ENCODE data around the gene PBX2.

Gene PBX2

GRCh38 chr6:32223258-32224235 is 33.5 kb upstream of the PBX2 start, which contains the start of gene NOTCH4:
TSS of gene NOTCH4 (minus strand) at chr6:32224067. CDS start at chr6:32223928, 139 bp downstream.
- DNase-seq (ENCODE audit: low read depth), result no peak
- TF ChIP-seq MYC (IDR thresholded peaks at IDR 0.05; ENCODE audit: low read depth, low read length), result no peak
- no peak for TF ChIP-seq POLR2A (IDR thresholded peaks at IDR 0.05; ENCODE audit: extremely low read depth, insufficient read length)
- no peak for TF ChIP-seq CTCF (IDR thresholded peaks at IDR 0.05; ENCODE audit: low read depth, low read length)
- TF ChIP-seq MAX (IDR thresholded peaks at IDR 0.05; ENCODE audit: low read depth, low read length), result no peak
- H3K4me3 ChIP-seq (ENCODE audit: low read depth, low read length), result no peak within 1 kb of the TSS

GRCh38 chr6:32222333-32223230 is 32.6 kb upstream of the PBX2 start:
- no peak for TF ChIP-seq MAX (IDR thresholded peaks at IDR 0.05; ENCODE audit: low read depth, low read length)
- TF ChIP-seq MYC (IDR thresholded peaks at IDR 0.05; ENCODE audit: low read depth, low read length), result no peak
- TF ChIP-seq CTCF (IDR thresholded peaks at IDR 0.05; ENCODE audit: low read depth, low read length), result no peak
- no peak for TF ChIP-seq POLR2A (IDR thresholded peaks at IDR 0.05; ENCODE audit: extremely low read depth, insufficient read length)
- H3K4me3 ChIP-seq (ENCODE audit: low read depth, low read length), result no peak overlapping the region

GRCh38 chr6:32220021-32220420 is 30.0 kb upstream of the PBX2 start:
- H3K4me3 ChIP-seq (ENCODE audit: low read depth, low read length), result no peak overlapping the region
- DNase-seq (ENCODE audit: low read depth), result no peak
- no peak for TF ChIP-seq POLR2A (IDR thresholded peaks at IDR 0.05; ENCODE audit: extremely low read depth, insufficient read length)
- no peak for TF ChIP-seq CTCF (IDR thresholded peaks at IDR 0.05; ENCODE audit: low read depth, low read length)
- TF ChIP-seq MYC (IDR thresholded peaks at IDR 0.05; ENCODE audit: low read depth, low read length), result no peak
- TF ChIP-seq MAX (IDR thresholded peaks at IDR 0.05; ENCODE audit: low read depth, low read length), result no peak

More at GRCh38 chr6:32222333-32223230, 32.6 kb upstream of the PBX2 start:
- DNase-seq (ENCODE audit: low read depth), result no peak

GRCh38 chr6:32218167-32218566 is 28.2 kb upstream of the PBX2 start:
- no peak for DNase-seq (ENCODE audit: low read depth)
- no peak overlapping the region for H3K4me3 ChIP-seq (ENCODE audit: low read depth, low read length)
- no peak for TF ChIP-seq MYC (IDR thresholded peaks at IDR 0.05; ENCODE audit: low read depth, low read length)
- no peak for TF ChIP-seq MAX (IDR thresholded peaks at IDR 0.05; ENCODE audit: low read depth, low read length)
- TF ChIP-seq POLR2A (IDR thresholded peaks at IDR 0.05; ENCODE audit: extremely low read depth, insufficient read length), result no peak
- no peak for TF ChIP-seq CTCF (IDR thresholded peaks at IDR 0.05; ENCODE audit: low read depth, low read length)

- TF ChIP-seq MAX (IDR thresholded peaks at IDR 0.05; ENCODE audit: low read depth, low read length) (no peak), MYC (IDR thresholded peaks at IDR 0.05; ENCODE audit: low read depth, low read length) (no peak), CTCF (IDR thresholded peaks at IDR 0.05; ENCODE audit: low read depth, low read length) (no peak), POLR2A (IDR thresholded peaks at IDR 0.05; ENCODE audit: extremely low read depth, insufficient read length) (no peak)
- DNase-seq (ENCODE audit: low read depth), result no peak
These were observed 27.0 kb upstream of the PBX2 start for GRCh38 chr6:32216998-32217397.

More at GRCh38 chr6:32216998-32217397, 27.0 kb upstream of the PBX2 start:
- H3K4me3 ChIP-seq (ENCODE audit: low read depth, low read length), result no peak overlapping the region

All from NB4 (cell line).